OCI-LY3 (cell line): Measurements from ENCODE around the gene NELL1.

ENCODE experiments used
- H2AFZ ChIP-seq: fragments of 200-600, 300-600 bp; shearing (Covaris generic); 2 replicates; pipeline ENCODE4 v1.6.0; 2014; ENCODE audit warnings: antibody characterized with exemption, low read depth, low read length
- H3K27ac ChIP-seq: fragments of 200-600, 300-600 bp; sonication (generic); 2 replicates; pipeline ENCODE4 v1.5.1; 2014; ENCODE audit warnings: mild to moderate bottlenecking, low read length, moderate library complexity, mixed read lengths
- H3K27me3 ChIP-seq: fragments of 200-600, 300-600 bp; sonication (generic); 2 replicates; pipeline ENCODE4 v1.6.1; 2014; ENCODE audit warnings: low read depth, low read length, mixed read lengths
- H3K36me3 ChIP-seq: fragments of 200-600, 300-600 bp; sonication (generic); replicated peaks from 2 replicates; pipeline ENCODE3; 2014; ENCODE audit warnings: low read depth, low read length, mixed read lengths
- H3K4me1 ChIP-seq: fragments of 300-600, 200-600 bp; sonication (generic); 2 replicates; pipeline ENCODE4 v1.6.1; 2014; ENCODE audit warnings: low read length, mixed read lengths
- H3K4me2 ChIP-seq: fragments of 200-600, 300-600 bp; sonication (generic); 2 replicates; pipeline ENCODE4 v1.6.1; 2014; ENCODE audit warnings: low read length, mixed read lengths
- H3K4me3 ChIP-seq: fragments of 300-600, 200-600 bp; sonication (generic); 2 replicates; pipeline ENCODE4 v1.5.1; 2014; ENCODE audit warnings: antibody characterized with exemption, mild to moderate bottlenecking, low read length, moderate library complexity
- H3K79me2 ChIP-seq: fragments of 300-600, 200-600 bp; shearing (Covaris generic); 2 replicates; pipeline ENCODE4 v1.6.1; 2014; ENCODE audit warnings: mild to moderate bottlenecking, low read length, mixed read lengths
- H3K9ac ChIP-seq: fragments of 300-600, 200-600 bp; shearing (Covaris generic); 2 replicates; pipeline ENCODE4 v1.6.0; 2014; ENCODE audit warnings: mild to moderate bottlenecking, low read length, moderate library complexity
- H3K9me3 ChIP-seq: fragments of 200-600, 300-600 bp; shearing (Covaris generic); 2 replicates; pipeline ENCODE4 v1.6.1; 2014; ENCODE audit warnings: low read length, mixed read lengths; ENCODE audit not compliant: insufficient read depth
- H4K20me1 ChIP-seq: fragments of 200-600, 300-600 bp; sonication (generic); 2 replicates; pipeline ENCODE4 v1.6.1; 2016; ENCODE audit warnings: low read length, mixed read lengths; ENCODE audit not compliant: insufficient read depth
- CTCF ChIP-seq: fragments of 200-600, 300-600 bp; sonication (generic); IDR thresholded peaks from 2 replicates; pipeline ENCODE4 v1.5.1; 2014; ENCODE audit warnings: antibody characterized with exemption, low read length, low read depth
- EZH2phosphoT487 ChIP-seq: fragments of 200-600 bp; shearing (Covaris generic); IDR thresholded peaks from 2 replicates; pipeline ENCODE4 v1.6.1; 2018; ENCODE audit warnings: antibody characterized with exemption, mixed run types, low read depth

The NELL1 gene

DNA sequence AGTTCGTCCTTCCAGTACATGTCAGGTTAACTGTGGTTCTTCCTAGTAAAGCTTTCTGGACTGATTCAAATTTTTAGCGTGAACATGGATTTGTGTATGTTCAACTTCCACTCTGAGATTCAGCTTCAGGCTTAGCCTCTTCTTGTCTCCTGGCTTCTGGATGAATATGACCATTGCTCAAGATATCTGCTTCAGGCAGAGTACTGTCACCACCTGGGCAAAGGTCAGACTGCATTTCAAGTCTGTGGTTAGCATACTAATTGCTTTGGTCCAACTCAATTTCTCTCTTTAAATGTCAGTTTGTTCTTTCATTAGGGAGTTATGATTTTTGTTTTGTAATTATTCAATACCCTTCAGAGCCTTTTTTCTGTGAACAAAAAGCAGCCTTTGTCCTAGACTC is 440.0 kb downstream of the NELL1 start:
- no peaks in the 10 kb centered on the region for H3K36me3 ChIP-seq
- H4K20me1 ChIP-seq, result no peaks in the 10 kb centered on the region
- no peak overlapping the region for H3K4me3 ChIP-seq
- H3K79me2 ChIP-seq, result no peaks in the 10 kb centered on the region
- no peak overlapping the region for H3K27ac ChIP-seq
- TF ChIP-seq EZH2phosphoT487, result no peak
- no peak for TF ChIP-seq CTCF
- H2AFZ ChIP-seq, result no peak overlapping the region
- H3K27me3 ChIP-seq, result no peaks in the 10 kb centered on the region
- no peak overlapping the region for H3K9ac ChIP-seq
- H3K4me2 ChIP-seq, result no peak overlapping the region
- no peaks in the 10 kb centered on the region for H3K9me3 ChIP-seq
- H3K4me1 ChIP-seq, result no peaks in the 10 kb centered on the region

DNA sequence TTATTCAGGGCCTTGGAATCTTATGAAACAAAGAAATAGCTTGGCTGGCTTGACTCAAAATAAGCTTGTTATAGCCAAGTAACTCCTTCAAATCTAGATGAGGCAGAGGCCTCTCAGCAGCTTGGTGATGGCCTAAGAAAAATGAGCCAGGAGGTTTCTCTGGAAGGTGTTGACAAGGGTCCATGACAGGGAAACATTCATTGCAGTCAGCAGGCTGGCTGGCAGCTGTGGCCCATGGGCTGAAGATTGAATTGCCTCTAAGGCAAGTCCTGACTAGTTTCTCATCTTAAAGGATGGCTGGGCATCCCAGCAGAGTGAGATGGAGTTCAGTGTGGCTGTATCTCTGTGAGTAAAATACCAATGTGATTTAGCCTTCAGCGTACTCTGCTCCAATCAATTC is 441.0 kb downstream of the NELL1 start:
- H3K27ac ChIP-seq, result no peak overlapping the region
- no peaks in the 10 kb centered on the region for H3K4me1 ChIP-seq
- no peak overlapping the region for H3K9ac ChIP-seq
- no peaks in the 10 kb centered on the region for H4K20me1 ChIP-seq
- no peak overlapping the region for H2AFZ ChIP-seq
- no peak overlapping the region for H3K4me3 ChIP-seq
- no peaks in the 10 kb centered on the region for H3K9me3 ChIP-seq
- H3K27me3 ChIP-seq, result no peaks in the 10 kb centered on the region
- no peaks in the 10 kb centered on the region for H3K36me3 ChIP-seq
- H3K4me2 ChIP-seq, result no peak overlapping the region
- H3K79me2 ChIP-seq, result no peaks in the 10 kb centered on the region
- TF ChIP-seq CTCF (no peak), EZH2phosphoT487 (no peak)

DNA sequence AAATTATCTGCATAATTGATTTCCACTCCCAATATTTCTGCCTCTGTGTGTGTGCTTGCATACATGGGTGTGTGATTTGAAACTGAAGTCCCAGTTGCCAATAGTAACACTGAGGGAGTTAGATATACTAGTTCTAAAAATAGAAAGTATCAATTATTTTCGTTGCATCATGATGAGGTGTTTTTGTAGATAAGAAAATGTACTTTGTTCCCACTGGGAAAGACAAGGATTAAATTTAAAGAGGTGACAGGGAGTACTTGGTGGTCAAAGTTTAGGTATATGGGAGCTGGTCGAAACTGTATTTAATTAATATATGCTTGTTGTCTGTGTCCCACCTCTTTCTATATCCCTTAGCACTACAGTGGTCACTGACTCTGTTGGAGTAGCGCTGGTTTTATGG is 444.5 kb downstream of the NELL1 start:
- H3K79me2 ChIP-seq, result no peaks in the 10 kb centered on the region
- H2AFZ ChIP-seq, result no peak overlapping the region
- H4K20me1 ChIP-seq, result no peaks in the 10 kb centered on the region
- no peak overlapping the region for H3K4me2 ChIP-seq
- no peak for TF ChIP-seq CTCF
- no peaks in the 10 kb centered on the region for H3K9me3 ChIP-seq
- H3K4me3 ChIP-seq, result no peak overlapping the region
- H3K27ac ChIP-seq, result no peak overlapping the region
- no peaks in the 10 kb centered on the region for H3K27me3 ChIP-seq
- no peak overlapping the region for H3K9ac ChIP-seq
- H3K4me1 ChIP-seq, result no peaks in the 10 kb centered on the region
- H3K36me3 ChIP-seq, result no peaks in the 10 kb centered on the region

DNA sequence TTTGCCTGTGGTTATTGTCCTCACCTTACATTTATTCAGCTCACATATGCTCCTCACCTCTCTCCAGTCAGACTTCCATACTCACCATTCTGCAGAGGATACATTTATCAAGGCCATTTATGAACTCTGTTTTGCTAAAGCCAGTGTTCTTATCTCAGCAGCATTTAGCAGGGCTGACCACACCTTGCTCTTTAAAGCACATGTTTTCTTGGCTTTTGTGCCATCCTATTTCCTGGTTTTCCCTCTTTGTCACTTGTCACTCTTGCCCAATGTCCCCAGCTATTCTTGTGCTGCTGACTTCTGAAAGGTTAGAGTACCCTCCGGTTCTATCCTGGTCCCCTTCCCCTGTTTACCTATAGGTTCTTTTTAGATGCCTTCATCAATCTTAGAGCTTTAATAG is 446.6 kb downstream of the NELL1 start:
- Histone ChIP-seq H4K20me1 (no peaks in the 10 kb centered on the region), H2AFZ (no peak overlapping the region), H3K27ac (no peak overlapping the region), H3K27me3 (no peaks in the 10 kb centered on the region), H3K4me2 (no peak overlapping the region), H3K4me1 (no peaks in the 10 kb centered on the region), H3K36me3 (no peaks in the 10 kb centered on the region), H3K79me2 (no peaks in the 10 kb centered on the region), H3K9ac (no peak overlapping the region), H3K9me3 (no peaks in the 10 kb centered on the region), H3K4me3 (no peak overlapping the region)
- TF ChIP-seq EZH2phosphoT487 (no peak), CTCF (no peak)
